K562 (cell line): ENCODE results near the gene PRKG2. TPM values are rescaled to one million over a fixed set of nuclear protein-coding genes. Genes with fewer than 3 reads are reported as not detected.
A peak's percentile ranks its signal among the peaks of the same experiment; 100 is the strongest.

Experiments used
- CXXC5 ChIP-seq: fragments of 250-450 bp; sonication (Bioruptor Pico); IDR thresholded peaks from 2 replicates; pipeline ENCODE4 v1.8.0; 2022; ENCODE audit warnings: inconsistent platforms, mild to moderate bottlenecking, moderate library complexity
- DEAF1 ChIP-seq: fragments of 450-650 bp; formaldehyde crosslinking; IDR thresholded peaks from 2 replicates; pipeline ENCODE4 v1.4.0; 2020; ENCODE audit warnings: mild to moderate bottlenecking, moderate library complexity
- GATA2 ChIP-seq: sonication (generic); formaldehyde crosslinking; IDR thresholded peaks from 2 replicates; pipeline ENCODE4 v1.4.0; 2020; ENCODE audit warnings: mild to moderate bottlenecking, missing genetic modification reagents
- GTF2A2 ChIP-seq: IDR thresholded peaks from 2 replicates; pipeline ENCODE4 v1.6.1; 2016; ENCODE audit warnings: mild to moderate bottlenecking, missing genetic modification characterization, missing compliant biosample characterization
- STAG1 ChIP-seq: sonication (generic); formaldehyde crosslinking; IDR thresholded peaks from 2 replicates; pipeline ENCODE4 v1.5.0; 2020; ENCODE audit warnings: missing genetic modification reagents, borderline replicate concordance
- polyA plus RNA-seq, 8 experiments: library from polyadenylated mRNA; depleted of rRNA in 4 of 8; stranded (reverse) in 5 of 8; unstranded in 3 of 8; fragments of >200 nt; fragmentation: Nextera tagmentation in 2 of 8; fragmentation: Illumina TruSeq in 1 of 8; extraction: Ambion mirVana in 2 of 8; extraction: Trizol in 1 of 8; gene quantifications; 2 replicates each; pipeline versions ENCODE4 v1.2.1 to v1.2.3, GENCODE V29; 2011 to 2014; ENCODE audit warnings: inconsistent platforms in 1 of 8, missing spikeins in 1 of 8
- total RNA-seq, 7 experiments: library from RNA; depleted of rRNA in 6 of 7; stranded (reverse); fragments of >200 nt in 6 of 7; fragmentation: Illumina TruSeq in 2 of 7; extraction: Trizol in 2 of 7; gene quantifications; 2 replicates each; pipeline versions ENCODE4 v1.2.1 to v1.2.3, GENCODE V29; 2011 to 2021; ENCODE audit warnings: low replicate concordance in 1 of 7
- TF ChIP-seq, protein P1 (sequence below), 2 experiments: fragments of 450-650 bp; formaldehyde crosslinking in 1 of 2; IDR thresholded peaks; 2 replicates each; pipeline versions ENCODE4 v1.4.0 to v1.6.1; 2014 to 2020; ENCODE audit warnings: mild to moderate bottlenecking in 2 of 2, borderline replicate concordance in 1 of 2, low read depth in 1 of 2

PRKG2 gene
- total and polyA plus RNA-seq, 9 of the 15 experiments (the other 6 are each of a cell fraction or from before 2014, with no cell fraction given) = 0.01 to 0.68 (median 0.34) TPM

GRCh38 chr4:81052119-81053068 lies 162.6 kb downstream of the PRKG2 start (continued):
- TF ChIP-seq CXXC5 (CRISPR knock-in tag) = no peak
- TF ChIP-seq GATA2 = no peak
- peak; percentile 63 for TF ChIP-seq DEAF1 (CRISPR knock-in tag)
- TF ChIP-seq STAG1 (CRISPR knock-in tag) = peak; percentile 80; the same call in 1 of the 2 replicates
- TF ChIP-seq, protein P1, sequence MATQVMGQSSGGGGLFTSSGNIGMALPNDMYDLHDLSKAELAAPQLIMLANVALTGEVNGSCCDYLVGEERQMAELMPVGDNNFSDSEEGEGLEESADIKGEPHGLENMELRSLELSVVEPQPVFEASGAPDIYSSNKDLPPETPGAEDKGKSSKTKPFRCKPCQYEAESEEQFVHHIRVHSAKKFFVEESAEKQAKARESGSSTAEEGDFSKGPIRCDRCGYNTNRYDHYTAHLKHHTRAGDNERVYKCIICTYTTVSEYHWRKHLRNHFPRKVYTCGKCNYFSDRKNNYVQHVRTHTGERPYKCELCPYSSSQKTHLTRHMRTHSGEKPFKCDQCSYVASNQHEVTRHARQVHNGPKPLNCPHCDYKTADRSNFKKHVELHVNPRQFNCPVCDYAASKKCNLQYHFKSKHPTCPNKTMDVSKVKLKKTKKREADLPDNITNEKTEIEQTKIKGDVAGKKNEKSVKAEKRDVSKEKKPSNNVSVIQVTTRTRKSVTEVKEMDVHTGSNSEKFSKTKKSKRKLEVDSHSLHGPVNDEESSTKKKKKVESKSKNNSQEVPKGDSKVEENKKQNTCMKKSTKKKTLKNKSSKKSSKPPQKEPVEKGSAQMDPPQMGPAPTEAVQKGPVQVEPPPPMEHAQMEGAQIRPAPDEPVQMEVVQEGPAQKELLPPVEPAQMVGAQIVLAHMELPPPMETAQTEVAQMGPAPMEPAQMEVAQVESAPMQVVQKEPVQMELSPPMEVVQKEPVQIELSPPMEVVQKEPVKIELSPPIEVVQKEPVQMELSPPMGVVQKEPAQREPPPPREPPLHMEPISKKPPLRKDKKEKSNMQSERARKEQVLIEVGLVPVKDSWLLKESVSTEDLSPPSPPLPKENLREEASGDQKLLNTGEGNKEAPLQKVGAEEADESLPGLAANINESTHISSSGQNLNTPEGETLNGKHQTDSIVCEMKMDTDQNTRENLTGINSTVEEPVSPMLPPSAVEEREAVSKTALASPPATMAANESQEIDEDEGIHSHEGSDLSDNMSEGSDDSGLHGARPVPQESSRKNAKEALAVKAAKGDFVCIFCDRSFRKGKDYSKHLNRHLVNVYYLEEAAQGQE (IDR thresholded peaks at IDR 0.05; ENCODE audit: borderline replicate concordance) = peak; percentile 20; the same call in 1 of the 2 replicates
- TF ChIP-seq, protein P1 (CRISPR knock-in tag; IDR thresholded peaks at IDR 0.05; ENCODE audit: low read depth) = no peak
- no peak for TF ChIP-seq GTF2A2 (tag)
